GM15510 (cell line): ENCODE data around the gene VCAN.

Experiments
- POLR2A ChIP-seq: IDR thresholded peaks from 3 replicates; pipeline ENCODE4 v1.6.1; 2011; ENCODE audit warnings: borderline replicate concordance; ENCODE audit not compliant: insufficient read length; ENCODE audit errors: extremely low read depth

VCAN gene

GRCh38 chr5:83471405-83472212 lies at the start of gene VCAN:
TSS of gene VCAN (plus strand) at chr5:83471744. CDS start at chr5:83483519, 11,775 bp downstream.
- TF ChIP-seq POLR2A: no peak

GRCh38 chr5:83422284-83422683 lies 49.3 kb upstream of the VCAN start:
- no peak for TF ChIP-seq POLR2A

GRCh38 chr5:83426855-83427254 lies 44.7 kb upstream of the VCAN start:
- no peak for TF ChIP-seq POLR2A

GRCh38 chr5:83428126-83428525 lies 43.4 kb upstream of the VCAN start:
- no peak for TF ChIP-seq POLR2A

- TF ChIP-seq POLR2A: no peak
Measured at GRCh38 chr5:83428890-83429289, 42.7 kb upstream of the VCAN start.

- no peak for TF ChIP-seq POLR2A
Measured at GRCh38 chr5:83430130-83431010, 41.2 kb upstream of the VCAN start.

- TF ChIP-seq POLR2A: no peak
Measured at GRCh38 chr5:83433891-83434290, 37.7 kb upstream of the VCAN start.

GRCh38 chr5:83434946-83435345 lies 36.6 kb upstream of the VCAN start:
- no peak for TF ChIP-seq POLR2A

GRCh38 chr5:83436276-83436675 lies 35.3 kb upstream of the VCAN start:
- no peak for TF ChIP-seq POLR2A

- TF ChIP-seq POLR2A: no peak
Measured at GRCh38 chr5:83440826-83441225, 30.7 kb upstream of the VCAN start.

GRCh38 chr5:83441747-83442146 lies 29.8 kb upstream of the VCAN start:
- no peak for TF ChIP-seq POLR2A

GRCh38 chr5:83443534-83443933 lies 28.0 kb upstream of the VCAN start:
- TF ChIP-seq POLR2A: no peak

- TF ChIP-seq POLR2A: no peak
Measured at GRCh38 chr5:83444445-83444844, 27.1 kb upstream of the VCAN start.

GRCh38 chr5:83446253-83446947 lies 25.1 kb upstream of the VCAN start:
- no peak for TF ChIP-seq POLR2A

- no peak for TF ChIP-seq POLR2A
Measured at GRCh38 chr5:83447533-83447932, 24.0 kb upstream of the VCAN start.
